H1 (cell line): Measurements from ENCODE around the gene GDF2. TPM values are rescaled to one million over a fixed set of nuclear protein-coding genes. Genes with fewer than 3 reads are reported as not detected.

Experiments
- CTCF ChIA-PET: fragments of 300-600 bp; sonication (Branson Sonifier 250); formaldehyde crosslinking; loops from one replicate; lab custom pipeline; 2021; ENCODE audit not compliant: partially characterized antibody; lab: Charles Lee
- POLR2A ChIA-PET: fragments of 300-600 bp; sonication (Branson Sonifier 250); formaldehyde crosslinking; loops from one replicate; lab custom pipeline; 2021; ENCODE audit warnings: inconsistent platforms; ENCODE audit not compliant: partially characterized antibody; lab: Charles Lee
- DNase-seq, 2 experiments: peaks; one replicate each; pipeline versions ENCODE4 v3.0.0 to v3.0.0-alpha.2; 2010 to 2022; ENCODE audit warnings: low spot score in 2 of 2, low read depth in 1 of 2, mixed read lengths in 1 of 2
- FAIRE-seq: peaks from 2 replicates; lab custom pipeline; 2011; peaks lifted over from hg19 to GRCh38; lab: Jason Lieb, UNC
- H2AFZ ChIP-seq: 2 replicates; pipeline ENCODE4 v1.8.1; 2012; ENCODE audit warnings: low read length, inconsistent platforms
- H2AK5ac ChIP-seq: 2 replicates; pipeline ENCODE4 v1.6.1; 2013; ENCODE audit warnings: low read depth, low read length
- H2BK120ac ChIP-seq: replicated peaks from 2 replicates; pipeline ENCODE3; 2013; ENCODE audit warnings: low read depth, low read length, inconsistent platforms
- H2BK12ac ChIP-seq: 2 replicates; pipeline ENCODE4 v1.6.1; 2013; ENCODE audit warnings: low read depth, low read length
- H2BK15ac ChIP-seq: 2 replicates; pipeline ENCODE4 v1.6.1; 2013; ENCODE audit warnings: low read length
- H2BK20ac ChIP-seq: 2 replicates; pipeline ENCODE4 v1.6.1; 2013; ENCODE audit warnings: low read length
- H2BK5ac ChIP-seq: 2 replicates; pipeline ENCODE4 v1.6.1; 2013; ENCODE audit warnings: low read depth, low read length
- H3K14ac ChIP-seq: 2 replicates; pipeline ENCODE4 v1.6.1; 2013; ENCODE audit warnings: inconsistent platforms; ENCODE audit not compliant: insufficient read length
- H3K18ac ChIP-seq: 2 replicates; pipeline ENCODE4 v1.6.1; 2013; ENCODE audit warnings: low read length; ENCODE audit errors: extremely low read depth
- H3K23ac ChIP-seq: 2 replicates; pipeline ENCODE4 v1.6.1; 2013; ENCODE audit warnings: inconsistent platforms; ENCODE audit not compliant: insufficient read length
- H3K23me2 ChIP-seq: 2 replicates; pipeline ENCODE4 v1.6.1; 2013; ENCODE audit warnings: low read depth, low read length
- H3K27ac ChIP-seq: 2 replicates; pipeline ENCODE4 v1.6.1; 2011; ENCODE audit warnings: low read depth, low read length, inconsistent platforms
- H3K27me3 ChIP-seq, 4 experiments: replicated peaks in 1 of 4; 1 replicate in 1 of 4; 2 replicates in 3 of 4; pipeline versions ENCODE4 v1.6.1 to v1.8.1; 2011 to 2013; ENCODE audit warnings: low read length in 3 of 4, mild to moderate bottlenecking in 3 of 4, inconsistent platforms in 2 of 4, mixed read lengths in 2 of 4, moderate library complexity in 1 of 4; ENCODE audit not compliant: control insufficient read depth in 3 of 4, insufficient read depth in 3 of 4; ENCODE audit errors: extremely low read depth in 1 of 4
- H3K36me3 ChIP-seq, 4 experiments: 2 replicates each; pipeline versions ENCODE4 v1.6.1 to v1.8.1; 2011 to 2013; ENCODE audit warnings: mild to moderate bottlenecking in 4 of 4, low read length in 3 of 4, moderate library complexity in 2 of 4, control low read depth in 1 of 4, inconsistent platforms in 1 of 4; ENCODE audit not compliant: insufficient read depth in 4 of 4, control insufficient read depth in 2 of 4
- H3K4ac ChIP-seq: replicated peaks from 2 replicates; pipeline ENCODE3; 2013; ENCODE audit warnings: low read length, low read depth, mixed read lengths, inconsistent platforms; ENCODE audit not compliant: insufficient read length
- H3K4me1 ChIP-seq, 4 experiments: replicated peaks in 1 of 4; 1 replicate in 1 of 4; 2 replicates in 3 of 4; pipeline versions ENCODE4 v1.6.1 to v1.8.1; 2011 to 2013; ENCODE audit warnings: low read length in 3 of 4, inconsistent platforms in 2 of 4, mixed read lengths in 1 of 4; ENCODE audit not compliant: insufficient read depth in 4 of 4, control insufficient read depth in 3 of 4
- H3K4me2 ChIP-seq, 2 experiments: 2 replicates each; pipeline versions ENCODE4 v1.6.1 to v1.8.1; 2011 to 2013; ENCODE audit warnings: low read depth in 2 of 2, low read length in 2 of 2, control low read depth in 1 of 2, inconsistent platforms in 1 of 2, mild to moderate bottlenecking in 1 of 2; ENCODE audit not compliant: insufficient read depth in 1 of 2
- H3K4me3 ChIP-seq, 4 experiments: fragments of 200-600, 300-600 bp in 1 of 4; sonication (generic), shearing (Covaris generic), sonication (Bioruptor Twin) in 1 of 4; 2 replicates each; pipeline versions ENCODE4 v1.5.1 to v1.8.1; 2011 to 2016; ENCODE audit warnings: low read length in 4 of 4, low read depth in 3 of 4, control low read depth in 2 of 4, inconsistent platforms in 2 of 4, mild to moderate bottlenecking in 2 of 4, mixed read lengths in 1 of 4, moderate library complexity in 1 of 4; ENCODE audit not compliant: insufficient read depth in 2 of 4; ENCODE audit errors: extremely low read depth in 1 of 4
- H3K56ac ChIP-seq: replicated peaks from 2 replicates; pipeline ENCODE3; 2013; ENCODE audit warnings: low read depth, mild to moderate bottlenecking, mixed read lengths, low read length, inconsistent platforms; ENCODE audit not compliant: insufficient read length
- H3K79me1 ChIP-seq: 2 replicates; pipeline ENCODE4 v1.6.1; 2013; ENCODE audit warnings: low read depth, low read length, control low read depth
- H3K79me2 ChIP-seq, 2 experiments: 2 replicates each; pipeline versions ENCODE4 v1.6.1 to v1.8.1; 2012 to 2013; ENCODE audit warnings: low read length in 2 of 2, mild to moderate bottlenecking in 2 of 2, inconsistent platforms in 1 of 2; ENCODE audit not compliant: insufficient read depth in 2 of 2, control insufficient read depth in 1 of 2
- H3K9ac ChIP-seq, 4 experiments: replicated peaks in 1 of 4; 1 replicate in 1 of 4; 2 replicates in 3 of 4; pipeline versions ENCODE4 v1.6.1 to v1.8.1; 2011 to 2013; ENCODE audit warnings: low read depth in 3 of 4, low read length in 3 of 4, control low read depth in 2 of 4, mild to moderate bottlenecking in 2 of 4, moderate library complexity in 2 of 4, inconsistent platforms in 1 of 4; ENCODE audit errors: extremely low read depth in 1 of 4
- H3K9me3 ChIP-seq, 2 experiments: 2 replicates each; pipeline versions ENCODE4 v1.6.1 to v1.8.1; 2012 to 2013; ENCODE audit warnings: mild to moderate bottlenecking in 2 of 2, moderate library complexity in 2 of 2, control low read depth in 1 of 2, inconsistent platforms in 1 of 2, low read depth in 1 of 2, low read length in 1 of 2, mixed read lengths in 1 of 2; ENCODE audit not compliant: insufficient read depth in 2 of 2
- H4K20me1 ChIP-seq, 2 experiments: replicated peaks in 1 of 2; 2 replicates each; pipeline versions ENCODE3 to v1.8.1; 2011 to 2013; ENCODE audit warnings: inconsistent platforms in 2 of 2, low read length in 2 of 2, mild to moderate bottlenecking in 1 of 2; ENCODE audit not compliant: insufficient read depth in 2 of 2, control insufficient read depth in 1 of 2
- H4K5ac ChIP-seq: 2 replicates; pipeline ENCODE4 v1.6.1; 2013; ENCODE audit warnings: low read length, low read depth, mixed read lengths, inconsistent platforms; ENCODE audit not compliant: insufficient read length
- H4K8ac ChIP-seq: 2 replicates; pipeline ENCODE4 v1.8.0; 2013; ENCODE audit warnings: mild to moderate bottlenecking, moderate library complexity, low read length, inconsistent platforms; ENCODE audit not compliant: insufficient read depth; ENCODE audit errors: extremely low read depth
- H4K91ac ChIP-seq: replicated peaks from 2 replicates; pipeline ENCODE3; 2013; ENCODE audit warnings: low read length, mixed read lengths, inconsistent platforms; ENCODE audit not compliant: insufficient read length
- ASH2L ChIP-seq: fragments of 200-600, 300-600 bp; sonication (generic); IDR thresholded peaks from one replicate; pipeline ENCODE4 v1.7.1; 2017; ENCODE audit warnings: low read length
- FOSL1 ChIP-seq: IDR thresholded peaks from 2 replicates; pipeline ENCODE4 v1.6.1; 2011; ENCODE audit warnings: mild to moderate bottlenecking, low read depth, low read length, moderate library complexity; ENCODE audit not compliant: insufficient read depth
- RBBP5 ChIP-seq: IDR thresholded peaks from 2 replicates; pipeline ENCODE4 v1.7.1; 2012; ENCODE audit warnings: low read depth, mild to moderate bottlenecking, inconsistent platforms, low read length, moderate library complexity, borderline replicate concordance
- RXRA ChIP-seq: IDR thresholded peaks from 2 replicates; pipeline ENCODE4 v1.6.1; 2011; ENCODE audit warnings: low read depth, mild to moderate bottlenecking, low read length, moderate library complexity; ENCODE audit not compliant: insufficient read depth
- SAP30 ChIP-seq: fragments of 300-600 bp; sonication (generic); IDR thresholded peaks from 2 replicates; pipeline ENCODE4 v1.7.1; 2012; ENCODE audit warnings: low read length, moderate library complexity, mild to moderate bottlenecking, inconsistent platforms; ENCODE audit not compliant: insufficient read depth, insufficient replicate concordance
- SIX5 ChIP-seq: IDR thresholded peaks from 2 replicates; pipeline ENCODE4 v1.6.1; 2011; ENCODE audit warnings: mild to moderate bottlenecking, low read depth, low read length
- SRF ChIP-seq: IDR thresholded peaks from 2 replicates; pipeline ENCODE4 v1.6.1; 2011; ENCODE audit warnings: mild to moderate bottlenecking, low read depth, low read length, moderate library complexity
- WGBS, 2 experiments: shearing (Covaris generic) in 1 of 2; methylation state at CpG; one replicate each; pipeline versions ENCODE4 v1.1.6 to v1.1.7; 2013 to 2015; ENCODE audit warnings: low lambda C conversion rate in 2 of 2, mixed read lengths in 2 of 2, inconsistent platforms in 1 of 2, low coverage in 1 of 2, missing lambda C conversion rate in 1 of 2; ENCODE audit not compliant: insufficient replicate concordance in 2 of 2, insufficient coverage in 1 of 2, insufficient read length in 1 of 2; ENCODE audit errors: extremely low coverage in 1 of 2, missing lambda C conversion rate in 1 of 2; 5-methylcytosine and 5-hydroxymethylcytosine counted together
- polyA plus RNA-seq, 7 experiments: library from polyadenylated mRNA; depleted of rRNA in 3 of 7; stranded (reverse) in 5 of 7; unstranded in 2 of 7; fragments of >200 nt in 5 of 7; fragments of 200-250 nt in 2 of 7; gene quantifications; 1 replicate in 5 of 7; 2 replicates in 1 of 7; 4 replicates in 1 of 7; pipeline versions ENCODE4 v1.2.1 to v1.2.3, GENCODE V29; 2011 to 2013; ENCODE audit warnings: missing spikeins in 2 of 7, mixed read lengths in 2 of 7
- total RNA-seq: library from RNA; stranded (reverse); fragmentation: NEBNext Ultra II Directional; extraction: Animal tissue kit (Norgen Biotek cat#: 25700); gene quantifications from 2 replicates; pipeline ENCODE4 v1.2.1, GENCODE V29; 2021

The GDF2 gene
- total and polyA plus RNA-seq, 2 of the 8 experiments (the other 6 are each of a cell fraction or from before 2014, with no cell fraction given): not detected

DNA sequence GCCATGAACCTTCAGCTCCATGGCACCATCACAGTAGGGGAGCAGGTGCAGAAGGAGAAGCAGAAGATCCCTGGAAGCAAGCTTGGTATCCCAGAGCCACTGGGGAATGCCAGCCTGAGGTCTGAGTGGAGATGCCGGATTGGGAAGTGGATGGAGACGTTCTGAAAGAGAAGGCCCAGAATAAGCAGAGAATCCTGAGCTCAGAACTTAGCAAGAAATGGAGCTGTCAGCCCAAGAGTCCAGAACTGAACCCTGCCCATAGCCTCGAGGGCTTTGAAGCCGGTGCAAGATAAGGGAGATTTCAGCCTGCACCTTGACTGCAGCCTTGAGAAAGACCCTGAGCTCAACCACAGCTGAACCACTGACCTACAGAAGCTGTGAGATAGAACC is 36.1 kb upstream of the GDF2 start:
- FAIRE-seq: no peak
- Histone ChIP-seq H4K5ac (no peak overlapping the region), H3K4me1 (no peaks in the 10 kb centered on the region), H3K27me3 (no peaks in the 10 kb centered on the region), H2BK120ac (no peak overlapping the region), H3K79me1 (no peaks in the 10 kb centered on the region), H4K91ac (no peak overlapping the region), H3K9ac (no peak overlapping the region), H2AK5ac (no peak overlapping the region), H2BK5ac (no peak overlapping the region), H3K4ac (no peak overlapping the region), H3K9me3 (no peaks in the 10 kb centered on the region), H3K27ac (no peak overlapping the region), H2BK15ac (no peak overlapping the region), H3K4me2 (no peak overlapping the region), H2BK20ac (no peak overlapping the region), H3K18ac (no peak overlapping the region), H3K4me3 (no peak overlapping the region), H4K20me1 (no peaks in the 10 kb centered on the region), H3K79me2 (no peaks in the 10 kb centered on the region), H3K56ac (no peak overlapping the region), H4K8ac (no peak overlapping the region), H2BK12ac (no peak overlapping the region), H3K23me2 (no peaks in the 10 kb centered on the region), H3K36me3 (no peaks in the 10 kb centered on the region), H3K23ac (no peak overlapping the region), H2AFZ (no peak overlapping the region), H3K14ac (no peak overlapping the region)
- 88% methylated on average over 4 of the region's 4 CpGs; no CpG with 5 or more reads in 1 of the 2 experiments for WGBS, 2 experiments
- POLR2A ChIA-PET: no interaction called here
- DNase-seq: no peak
- CTCF ChIA-PET: interaction anchor here (0.7 to 1.4 kb wide), 4 partner anchors 11 to 255 kb away, joined by 3 read pairs; no protein-coding TSS in a partner anchor
- TF ChIP-seq SRF: no peak
- no peak for TF ChIP-seq RBBP5
- TF ChIP-seq SAP30: no peak
- no peak for TF ChIP-seq FOSL1
- no peak for TF ChIP-seq ASH2L
- no peak for TF ChIP-seq RXRA
- no peak for TF ChIP-seq SIX5
